Astrocyte (in vitro differentiated cells and primary cell): ENCODE measurements around the gene EMID1. TPM values are rescaled to one million over a fixed set of nuclear protein-coding genes. Genes with fewer than 3 reads are reported as not detected.

Experiments used
- DNase-seq: peaks from one replicate; pipeline ENCODE4 v3.0.0-alpha.2; 2010; ENCODE audit warnings: low read depth
- FAIRE-seq: peaks from 2 replicates; lab custom pipeline; 2011; peaks lifted over from hg19 to GRCh38; lab: Jason Lieb, UNC
- H2AFZ ChIP-seq: 2 replicates; pipeline ENCODE4 v1.6.0; 2012; ENCODE audit warnings: low read depth, low read length, inconsistent platforms
- H3K27ac ChIP-seq: 2 replicates; pipeline ENCODE4 v1.5.1; 2011; ENCODE audit warnings: low read depth, low read length, inconsistent platforms
- H3K27me3 ChIP-seq: 2 replicates; pipeline ENCODE4 v1.6.0; 2011; ENCODE audit warnings: low read length, inconsistent platforms; ENCODE audit not compliant: insufficient read depth
- H3K36me3 ChIP-seq: 2 replicates; pipeline ENCODE4 v1.5.1; 2011; ENCODE audit warnings: low read length, inconsistent platforms; ENCODE audit not compliant: insufficient read depth
- H3K4me1 ChIP-seq: 2 replicates; pipeline ENCODE4 v1.5.1; 2011; ENCODE audit warnings: low read length, inconsistent platforms; ENCODE audit not compliant: insufficient read depth
- H3K4me2 ChIP-seq: 2 replicates; pipeline ENCODE4 v1.6.0; 2012; ENCODE audit warnings: low read length, inconsistent platforms
- H3K4me3 ChIP-seq: 2 replicates; pipeline ENCODE4 v1.5.1; 2011; ENCODE audit warnings: low read depth, mild to moderate bottlenecking, low read length, inconsistent platforms; ENCODE audit not compliant: insufficient read depth
- H3K79me2 ChIP-seq: 2 replicates; pipeline ENCODE4 v1.6.0; 2012; ENCODE audit warnings: mild to moderate bottlenecking, low read length, inconsistent platforms; ENCODE audit not compliant: insufficient read depth
- H3K9ac ChIP-seq: 2 replicates; pipeline ENCODE4 v1.6.0; 2012; ENCODE audit warnings: mild to moderate bottlenecking, low read length, inconsistent platforms
- H3K9me3 ChIP-seq: 2 replicates; pipeline ENCODE4 v1.5.1; 2012; ENCODE audit warnings: low read depth, mild to moderate bottlenecking, low read length, inconsistent platforms; ENCODE audit not compliant: insufficient read depth
- H4K20me1 ChIP-seq: 2 replicates; pipeline ENCODE4 v1.6.0; 2012; ENCODE audit warnings: low read length, inconsistent platforms; ENCODE audit not compliant: insufficient read depth
- H3K27ac Mint-ChIP-seq: one replicate; pipeline ENCODE4 v1.8.0; 2021; ENCODE audit warnings: mild to moderate bottlenecking, mixed read lengths; ENCODE audit not compliant: unreplicated experiment
- H3K27me3 Mint-ChIP-seq: one replicate; pipeline ENCODE4 v1.8.0; 2021; ENCODE audit warnings: low read depth, mixed read lengths; ENCODE audit not compliant: unreplicated experiment
- H3K36me3 Mint-ChIP-seq: one replicate; pipeline ENCODE4 v1.8.0; 2021; ENCODE audit warnings: low read depth, mixed read lengths; ENCODE audit not compliant: unreplicated experiment
- H3K4me1 Mint-ChIP-seq: one replicate; pipeline ENCODE4 v1.8.0; 2021; ENCODE audit warnings: low read depth, mixed read lengths; ENCODE audit not compliant: unreplicated experiment
- H3K4me3 Mint-ChIP-seq: one replicate; pipeline ENCODE4 v1.8.0; 2021; ENCODE audit warnings: mild to moderate bottlenecking, moderate library complexity, mixed read lengths; ENCODE audit not compliant: unreplicated experiment
- H3K9me3 Mint-ChIP-seq: one replicate; pipeline ENCODE4 v1.8.0; 2021; ENCODE audit warnings: mild to moderate bottlenecking, mixed read lengths; ENCODE audit not compliant: unreplicated experiment
- EZH2 ChIP-seq: IDR thresholded peaks from 2 replicates; pipeline ENCODE4 v1.6.1; 2012; ENCODE audit warnings: mild to moderate bottlenecking, low read length, inconsistent platforms; ENCODE audit not compliant: insufficient read depth
- total RNA-seq: library from RNA; stranded (reverse); gene quantifications from 2 replicates; pipeline ENCODE4 v1.2.1, GENCODE V29; 2021
- TF ChIP-seq, protein P1 (sequence below): IDR thresholded peaks from 2 replicates; pipeline ENCODE4 v1.5.1; 2011; ENCODE audit warnings: low read depth, mild to moderate bottlenecking, inconsistent platforms, low read length, moderate library complexity; ENCODE audit not compliant: insufficient read depth

Gene EMID1
- total RNA-seq, 1 donor from 2014 or later = 0.34 TPM

DNA sequence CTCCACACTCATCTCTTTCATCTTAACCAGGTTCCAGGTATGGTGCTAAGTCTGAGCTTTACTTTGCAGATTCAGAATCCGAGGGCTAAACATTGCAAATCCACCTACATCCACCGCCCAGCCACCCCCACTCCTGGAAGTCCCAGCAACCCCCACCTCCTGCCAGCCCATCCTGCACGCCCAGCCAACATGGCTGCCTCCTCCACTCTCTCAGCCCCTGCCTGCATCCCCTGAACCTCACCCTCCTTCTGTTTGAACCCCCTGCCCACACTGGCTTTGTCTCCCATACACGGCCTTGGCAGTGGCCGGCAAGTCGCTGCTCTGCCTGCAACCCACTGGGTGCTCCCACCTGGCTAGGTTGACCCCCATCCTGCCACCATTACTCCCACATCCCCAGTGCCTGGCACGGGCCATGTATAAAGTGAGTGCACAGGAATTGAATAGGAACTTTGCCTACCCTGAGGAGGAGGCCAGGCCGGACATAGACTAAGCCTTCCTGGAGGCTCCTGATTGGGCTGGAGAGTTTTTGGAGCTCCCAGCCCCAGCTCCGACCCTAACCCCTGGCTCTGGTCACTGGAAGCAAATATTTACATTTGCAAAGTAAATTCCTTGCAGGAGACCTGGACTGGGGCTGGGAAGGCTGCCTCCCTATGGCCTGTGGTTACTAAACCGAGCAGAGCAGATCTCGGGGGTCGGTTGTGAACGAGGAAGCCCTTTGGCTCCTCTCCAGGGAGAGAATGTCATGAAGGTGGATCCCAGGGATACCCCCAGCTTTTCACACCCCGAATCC is 14.4 kb downstream of the EMID1 start:
- no peak overlapping the region for H3K4me3 Mint-ChIP-seq
- H3K27ac Mint-ChIP-seq = no peak overlapping the region
- Histone ChIP-seq H3K27me3 (no peaks in the 10 kb centered on the region), H3K9me3 (no peaks in the 10 kb centered on the region), H2AFZ (no peak overlapping the region), H3K9ac (no peak overlapping the region), H3K4me2 (no peak overlapping the region), H4K20me1 (no peaks in the 10 kb centered on the region), H3K36me3 (no peaks in the 10 kb centered on the region), H3K27ac (no peak overlapping the region), H3K79me2 (no peaks in the 10 kb centered on the region), H3K4me1 (no peaks in the 10 kb centered on the region), H3K4me3 (no peak overlapping the region)
- H3K9me3 Mint-ChIP-seq = no peaks in the 10 kb centered on the region
- H3K4me1 Mint-ChIP-seq = no peaks in the 10 kb centered on the region
- FAIRE-seq (no peak), DNase-seq (no peak)
- no peak for TF ChIP-seq EZH2
- TF ChIP-seq, protein P1, sequence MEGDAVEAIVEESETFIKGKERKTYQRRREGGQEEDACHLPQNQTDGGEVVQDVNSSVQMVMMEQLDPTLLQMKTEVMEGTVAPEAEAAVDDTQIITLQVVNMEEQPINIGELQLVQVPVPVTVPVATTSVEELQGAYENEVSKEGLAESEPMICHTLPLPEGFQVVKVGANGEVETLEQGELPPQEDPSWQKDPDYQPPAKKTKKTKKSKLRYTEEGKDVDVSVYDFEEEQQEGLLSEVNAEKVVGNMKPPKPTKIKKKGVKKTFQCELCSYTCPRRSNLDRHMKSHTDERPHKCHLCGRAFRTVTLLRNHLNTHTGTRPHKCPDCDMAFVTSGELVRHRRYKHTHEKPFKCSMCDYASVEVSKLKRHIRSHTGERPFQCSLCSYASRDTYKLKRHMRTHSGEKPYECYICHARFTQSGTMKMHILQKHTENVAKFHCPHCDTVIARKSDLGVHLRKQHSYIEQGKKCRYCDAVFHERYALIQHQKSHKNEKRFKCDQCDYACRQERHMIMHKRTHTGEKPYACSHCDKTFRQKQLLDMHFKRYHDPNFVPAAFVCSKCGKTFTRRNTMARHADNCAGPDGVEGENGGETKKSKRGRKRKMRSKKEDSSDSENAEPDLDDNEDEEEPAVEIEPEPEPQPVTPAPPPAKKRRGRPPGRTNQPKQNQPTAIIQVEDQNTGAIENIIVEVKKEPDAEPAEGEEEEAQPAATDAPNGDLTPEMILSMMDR = no peak
- no peaks in the 10 kb centered on the region for H3K36me3 Mint-ChIP-seq
- peaks cover 38% of the 10 kb centered on the region for H3K27me3 Mint-ChIP-seq

DNA sequence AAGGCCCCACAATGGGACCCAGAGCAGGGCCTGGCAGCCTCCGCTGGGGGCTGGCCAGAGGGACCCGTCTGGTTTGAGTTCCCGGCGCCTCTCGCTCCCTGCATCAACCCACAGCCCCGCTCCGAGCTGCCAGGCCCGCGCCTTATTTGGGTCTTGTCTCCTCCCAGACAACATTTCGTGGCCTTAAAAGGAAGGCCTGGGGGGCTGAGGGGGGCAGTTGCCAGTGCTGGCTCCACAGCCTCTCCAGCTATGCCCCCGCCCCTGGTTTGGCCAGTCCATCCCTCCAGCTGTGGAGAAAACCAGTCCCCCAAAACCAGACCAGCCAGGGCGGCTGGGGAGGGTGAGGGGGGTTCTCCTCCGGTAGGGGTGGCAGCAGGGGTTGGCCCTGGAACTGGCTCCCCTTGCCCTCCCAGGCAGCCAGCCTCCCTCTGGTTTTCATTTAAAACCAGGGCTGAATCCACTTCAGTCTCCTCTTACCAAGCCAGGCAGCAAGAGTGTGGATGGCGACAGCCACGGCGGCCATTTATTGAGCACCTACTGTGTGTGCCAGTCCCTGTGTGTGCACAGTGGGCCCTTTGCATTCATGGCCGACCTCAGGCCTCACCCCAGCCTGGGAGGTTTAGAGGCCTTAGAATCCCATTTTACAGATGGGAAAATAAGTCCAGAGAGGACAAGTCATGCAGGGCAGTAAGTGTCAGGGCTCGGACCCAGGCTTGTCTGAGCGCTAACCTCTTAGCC is 18.6 kb downstream of the EMID1 start:
- Histone ChIP-seq H3K4me2 (no peak overlapping the region), H3K27me3 (no peaks in the 10 kb centered on the region), H4K20me1 (no peaks in the 10 kb centered on the region), H3K9me3 (no peaks in the 10 kb centered on the region), H3K9ac (no peak overlapping the region), H3K27ac (no peak overlapping the region), H3K36me3 (no peaks in the 10 kb centered on the region), H3K4me3 (no peak overlapping the region), H3K4me1 (no peaks in the 10 kb centered on the region), H3K79me2 (no peaks in the 10 kb centered on the region), H2AFZ (no peak overlapping the region)
- TF ChIP-seq EZH2 = no peak
- TF ChIP-seq, protein P1 = no peak
- H3K4me1 Mint-ChIP-seq = peaks cover 4% of the 10 kb centered on the region
- peaks cover 30% of the 10 kb centered on the region for H3K27me3 Mint-ChIP-seq
- H3K27ac Mint-ChIP-seq = no peak overlapping the region
- H3K36me3 Mint-ChIP-seq = no peaks in the 10 kb centered on the region
- no peak overlapping the region for H3K4me3 Mint-ChIP-seq
- DNase-seq (no peak), FAIRE-seq (no peak)
- no peaks in the 10 kb centered on the region for H3K9me3 Mint-ChIP-seq
